ENCODE data around the gene PRKAR2B.

The PRKAR2B gene

GRCh38 chr7:107147464-107148393 lies 103.2 kb downstream of the PRKAR2B start:
- TF ChIP-seq POLR2AphosphoS5 (IDR thresholded peaks at IDR 0.05; ENCODE audit: low read depth, low read length) (no peak), REST (IDR thresholded peaks at IDR 0.05; ENCODE audit: insufficient read depth in 1 of 2, low read depth in 2 of 2, low read length in 2 of 2) (no peak), SIN3A (IDR thresholded peaks at IDR 0.05; ENCODE audit: borderline replicate concordance, insufficient read depth, low read length) (no peak), FOXP2 (optimal IDR thresholded peaks at IDR 0.05; ENCODE audit: borderline replicate concordance, extremely low read depth, extremely low read length, insufficient read depth) (no peak), TAF1 (IDR thresholded peaks at IDR 0.05; ENCODE audit: borderline replicate concordance, insufficient read depth, low read length) (no peak)

GRCh38 chr7:107148721-107149120 lies 104.2 kb downstream of the PRKAR2B start:
- no peak for TF ChIP-seq SIN3A (IDR thresholded peaks at IDR 0.05; ENCODE audit: borderline replicate concordance, insufficient read depth, low read length)
- no peak for TF ChIP-seq FOXP2 (optimal IDR thresholded peaks at IDR 0.05; ENCODE audit: borderline replicate concordance, extremely low read depth, extremely low read length, insufficient read depth)
- TF ChIP-seq TAF1 (IDR thresholded peaks at IDR 0.05; ENCODE audit: borderline replicate concordance, insufficient read depth, low read length) = no peak
- TF ChIP-seq POLR2AphosphoS5 (IDR thresholded peaks at IDR 0.05; ENCODE audit: low read depth, low read length) = no peak
- no peak for TF ChIP-seq REST (IDR thresholded peaks at IDR 0.05; ENCODE audit: insufficient read depth in 1 of 2, low read depth in 2 of 2, low read length in 2 of 2)

- TF ChIP-seq TAF1 (IDR thresholded peaks at IDR 0.05; ENCODE audit: borderline replicate concordance, insufficient read depth, low read length) = no peak
- no peak for TF ChIP-seq POLR2AphosphoS5 (IDR thresholded peaks at IDR 0.05; ENCODE audit: low read depth, low read length)
- no peak for TF ChIP-seq REST (IDR thresholded peaks at IDR 0.05; ENCODE audit: insufficient read depth in 1 of 2, low read depth in 2 of 2, low read length in 2 of 2)
- TF ChIP-seq SIN3A (IDR thresholded peaks at IDR 0.05; ENCODE audit: borderline replicate concordance, insufficient read depth, low read length) = no peak
- TF ChIP-seq FOXP2 (optimal IDR thresholded peaks at IDR 0.05; ENCODE audit: borderline replicate concordance, extremely low read depth, extremely low read length, insufficient read depth) = no peak
These were observed 105.4 kb downstream of the PRKAR2B start for GRCh38 chr7:107149863-107150262.

GRCh38 chr7:107150375-107151073 lies 106.0 kb downstream of the PRKAR2B start:
- no peak for TF ChIP-seq FOXP2 (optimal IDR thresholded peaks at IDR 0.05; ENCODE audit: borderline replicate concordance, extremely low read depth, extremely low read length, insufficient read depth)
- TF ChIP-seq SIN3A (IDR thresholded peaks at IDR 0.05; ENCODE audit: borderline replicate concordance, insufficient read depth, low read length) = no peak
- TF ChIP-seq REST (IDR thresholded peaks at IDR 0.05; ENCODE audit: insufficient read depth in 1 of 2, low read depth in 2 of 2, low read length in 2 of 2) = no peak
- no peak for TF ChIP-seq TAF1 (IDR thresholded peaks at IDR 0.05; ENCODE audit: borderline replicate concordance, insufficient read depth, low read length)
- no peak for TF ChIP-seq POLR2AphosphoS5 (IDR thresholded peaks at IDR 0.05; ENCODE audit: low read depth, low read length)

Measured in PFSK-1 (cell line).